Measurements from ENCODE around the gene CDR2. TPM values are rescaled to one million over a fixed set of nuclear protein-coding genes. Genes with fewer than 3 reads are reported as not detected.
"Not testable (repeated sequence)": the region's sequence is repeated elsewhere in the genome, so short reads cannot be mapped to it uniquely, and the experiment has no call there.

The CDR2 gene
- total RNA-seq, 1 donor from 2014 or later = 42.9 TPM

- Mint-ChIP-seq H3K27me3 (ENCODE audit: low read depth) (peaks cover 5% of the 10 kb centered on the region), H3K36me3 (ENCODE audit: low read depth) (peaks cover 35% of the 10 kb centered on the region), H3K9me3 (no peaks in the 10 kb centered on the region), H3K4me1 (ENCODE audit: low read depth) (peaks cover 42% of the 10 kb centered on the region), H3K4me3 (ENCODE audit: low read depth) (peak overlapping the region; percentile 95), H3K27ac (peak overlapping the region; percentile 93)
- peak; percentile 35 for DNase-seq (ENCODE audit: low spot score)
- intact Hi-C loops (cut with micrococcal nuclease) = loop anchor here (1.0 to 5.0 kb wide), 5 partner anchors 16 to 421 kb away; partner anchors contain the start of gene UQCRC2
These were observed 633 bp downstream of the CDR2 start for GRCh38 chr16:22373662-22374310.

- Mint-ChIP-seq H3K4me1 (ENCODE audit: low read depth) (peaks cover 47% of the 10 kb centered on the region), H3K27me3 (ENCODE audit: low read depth) (peaks cover 5% of the 10 kb centered on the region), H3K4me3 (ENCODE audit: low read depth) (peak overlapping the region; percentile 95), H3K9me3 (no peaks in the 10 kb centered on the region), H3K36me3 (ENCODE audit: low read depth) (peaks cover 39% of the 10 kb centered on the region), H3K27ac (peak overlapping the region; percentile 93)
- intact Hi-C loops (cut with micrococcal nuclease) = loop anchor here (1.0 to 5.0 kb wide), 4 partner anchors 16 to 421 kb away; partner anchors contain the start of gene UQCRC2
- DNase-seq (ENCODE audit: low spot score) = no peak
These were observed 1.3 kb downstream of the CDR2 start for GRCh38 chr16:22372882-22373661.

- Mint-ChIP-seq H3K27me3 (ENCODE audit: low read depth) (peaks cover under 1% of the 10 kb centered on the region), H3K4me3 (ENCODE audit: low read depth) (peak overlapping the region; percentile 37), H3K36me3 (ENCODE audit: low read depth) (peaks cover 57% of the 10 kb centered on the region), H3K27ac (peak overlapping the region; percentile 38), H3K9me3 (no peaks in the 10 kb centered on the region), H3K4me1 (ENCODE audit: low read depth) (peaks cover 63% of the 10 kb centered on the region)
- intact Hi-C loops (cut with micrococcal nuclease) = loop anchor here (1.0 to 5.0 kb wide), 3 partner anchors 17 to 418 kb away; partner anchors contain the start of gene UQCRC2
- no peak for DNase-seq (ENCODE audit: low spot score)
These were observed 4.2 kb downstream of the CDR2 start for GRCh38 chr16:22370038-22370820.

GRCh38 chr16:22369221-22369811 lies 5.1 kb downstream of the CDR2 start:
- Mint-ChIP-seq H3K36me3 (ENCODE audit: low read depth) (peaks cover 66% of the 10 kb centered on the region), H3K4me3 (ENCODE audit: low read depth) (no peak overlapping the region), H3K27ac (no peak overlapping the region), H3K4me1 (ENCODE audit: low read depth) (peaks cover 65% of the 10 kb centered on the region), H3K27me3 (ENCODE audit: low read depth) (no peaks in the 10 kb centered on the region), H3K9me3 (no peaks in the 10 kb centered on the region)
- no peak for DNase-seq (ENCODE audit: low spot score)
- intact Hi-C loops (cut with micrococcal nuclease) = no loop called here

- intact Hi-C loops (cut with micrococcal nuclease); H3K27me3 Mint-ChIP-seq (ENCODE audit: low read depth); H3K4me3 Mint-ChIP-seq (ENCODE audit: low read depth); H3K9me3 Mint-ChIP-seq; DNase-seq (ENCODE audit: low spot score): not testable (repeated sequence)
- H3K4me1 Mint-ChIP-seq (ENCODE audit: low read depth) = peaks cover 71% of the 10 kb centered on the region
- H3K27ac Mint-ChIP-seq = peak overlapping the region; percentile 22
- H3K36me3 Mint-ChIP-seq (ENCODE audit: low read depth) = peaks cover 71% of the 10 kb centered on the region
These were observed 6.1 kb downstream of the CDR2 start for GRCh38 chr16:22368200-22368826.

GRCh38 chr16:22366889-22367288 lies 7.5 kb downstream of the CDR2 start:
- no peak overlapping the region for H3K4me3 Mint-ChIP-seq (ENCODE audit: low read depth)
- no peak overlapping the region for H3K27ac Mint-ChIP-seq
- peaks cover 59% of the 10 kb centered on the region for H3K4me1 Mint-ChIP-seq (ENCODE audit: low read depth)
- intact Hi-C loops (cut with micrococcal nuclease) = no loop called here
- H3K27me3 Mint-ChIP-seq (ENCODE audit: low read depth) = no peaks in the 10 kb centered on the region
- H3K36me3 Mint-ChIP-seq (ENCODE audit: low read depth) = peaks cover 69% of the 10 kb centered on the region
- H3K9me3 Mint-ChIP-seq = no peaks in the 10 kb centered on the region
- DNase-seq (ENCODE audit: low spot score) = no peak

GRCh38 chr16:22366371-22366770 lies 8.0 kb downstream of the CDR2 start:
- no peaks in the 10 kb centered on the region for H3K9me3 Mint-ChIP-seq
- H3K36me3 Mint-ChIP-seq (ENCODE audit: low read depth) = peaks cover 68% of the 10 kb centered on the region
- intact Hi-C loops (cut with micrococcal nuclease) = no loop called here
- DNase-seq (ENCODE audit: low spot score) = no peak
- no peak overlapping the region for H3K27ac Mint-ChIP-seq
- H3K27me3 Mint-ChIP-seq (ENCODE audit: low read depth) = no peaks in the 10 kb centered on the region
- H3K4me3 Mint-ChIP-seq (ENCODE audit: low read depth) = no peak overlapping the region
- peaks cover 58% of the 10 kb centered on the region for H3K4me1 Mint-ChIP-seq (ENCODE audit: low read depth)

- H3K27me3 Mint-ChIP-seq (ENCODE audit: low read depth) = no peaks in the 10 kb centered on the region
- H3K4me1 Mint-ChIP-seq (ENCODE audit: low read depth) = peaks cover 51% of the 10 kb centered on the region
- H3K27ac Mint-ChIP-seq = no peak overlapping the region
- no peak overlapping the region for H3K4me3 Mint-ChIP-seq (ENCODE audit: low read depth)
- H3K36me3 Mint-ChIP-seq (ENCODE audit: low read depth) = peaks cover 73% of the 10 kb centered on the region
- no peak for DNase-seq (ENCODE audit: low spot score)
- no peaks in the 10 kb centered on the region for H3K9me3 Mint-ChIP-seq
- intact Hi-C loops (cut with micrococcal nuclease) = no loop called here
These were observed 10.2 kb downstream of the CDR2 start for GRCh38 chr16:22364241-22364640.

- Mint-ChIP-seq H3K27me3 (ENCODE audit: low read depth) (no peaks in the 10 kb centered on the region), H3K36me3 (ENCODE audit: low read depth) (peaks cover 61% of the 10 kb centered on the region), H3K4me3 (ENCODE audit: low read depth) (no peak overlapping the region), H3K9me3 (no peaks in the 10 kb centered on the region), H3K27ac (peak overlapping the region; percentile 58), H3K4me1 (ENCODE audit: low read depth) (peaks cover 48% of the 10 kb centered on the region)
- intact Hi-C loops (cut with micrococcal nuclease) = no loop called here
- no peak for DNase-seq (ENCODE audit: low spot score)
These were observed 13.3 kb downstream of the CDR2 start for GRCh38 chr16:22360963-22361659.

GRCh38 chr16:22359679-22360078 lies 14.7 kb downstream of the CDR2 start:
- no peak for DNase-seq (ENCODE audit: low spot score)
- intact Hi-C loops (cut with micrococcal nuclease) = no loop called here
- Mint-ChIP-seq H3K9me3 (no peaks in the 10 kb centered on the region), H3K4me1 (ENCODE audit: low read depth) (peaks cover 45% of the 10 kb centered on the region), H3K4me3 (ENCODE audit: low read depth) (no peak overlapping the region), H3K27ac (peak overlapping the region; percentile 54), H3K27me3 (ENCODE audit: low read depth) (no peaks in the 10 kb centered on the region), H3K36me3 (ENCODE audit: low read depth) (peaks cover 61% of the 10 kb centered on the region)

GRCh38 chr16:22358000-22358399 lies 16.4 kb downstream of the CDR2 start:
- Mint-ChIP-seq H3K36me3 (ENCODE audit: low read depth) (peaks cover 56% of the 10 kb centered on the region), H3K27me3 (ENCODE audit: low read depth) (no peaks in the 10 kb centered on the region), H3K4me1 (ENCODE audit: low read depth) (peaks cover 54% of the 10 kb centered on the region), H3K4me3 (ENCODE audit: low read depth) (no peak overlapping the region), H3K27ac (peak overlapping the region; percentile 98), H3K9me3 (no peaks in the 10 kb centered on the region)
- intact Hi-C loops (cut with micrococcal nuclease) = loop anchor here (1.0 kb wide), 1 partner anchor 15 kb away; no protein-coding TSS in a partner anchor
- DNase-seq (ENCODE audit: low spot score) = no peak

All from activated T-helper 2 cell treated with anti-CD3 and anti-CD28 coated beads, Interferon-gamma antibody, Interleukin-2, Interleukin-4, amounts not matched to agents 10 μg/mL and 5 μg/mL and 100 μg/mL, durations not matched to agents 14 hours and 24 hours and 36 hours (primary cell).